Measurements from ENCODE around the gene FRMD3.

- no peak for TF ChIP-seq POLR2A (IDR thresholded peaks at IDR 0.05)
- TF ChIP-seq, protein P1, sequence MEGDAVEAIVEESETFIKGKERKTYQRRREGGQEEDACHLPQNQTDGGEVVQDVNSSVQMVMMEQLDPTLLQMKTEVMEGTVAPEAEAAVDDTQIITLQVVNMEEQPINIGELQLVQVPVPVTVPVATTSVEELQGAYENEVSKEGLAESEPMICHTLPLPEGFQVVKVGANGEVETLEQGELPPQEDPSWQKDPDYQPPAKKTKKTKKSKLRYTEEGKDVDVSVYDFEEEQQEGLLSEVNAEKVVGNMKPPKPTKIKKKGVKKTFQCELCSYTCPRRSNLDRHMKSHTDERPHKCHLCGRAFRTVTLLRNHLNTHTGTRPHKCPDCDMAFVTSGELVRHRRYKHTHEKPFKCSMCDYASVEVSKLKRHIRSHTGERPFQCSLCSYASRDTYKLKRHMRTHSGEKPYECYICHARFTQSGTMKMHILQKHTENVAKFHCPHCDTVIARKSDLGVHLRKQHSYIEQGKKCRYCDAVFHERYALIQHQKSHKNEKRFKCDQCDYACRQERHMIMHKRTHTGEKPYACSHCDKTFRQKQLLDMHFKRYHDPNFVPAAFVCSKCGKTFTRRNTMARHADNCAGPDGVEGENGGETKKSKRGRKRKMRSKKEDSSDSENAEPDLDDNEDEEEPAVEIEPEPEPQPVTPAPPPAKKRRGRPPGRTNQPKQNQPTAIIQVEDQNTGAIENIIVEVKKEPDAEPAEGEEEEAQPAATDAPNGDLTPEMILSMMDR (IDR thresholded peaks at IDR 0.05): no peak
These were observed 243.4 kb downstream of the FRMD3 start for GRCh38 chr9:83294816-83295215.

Measured in lower leg skin (tissue), 3 donors.